HG03097 (cell line): ENCODE results near the gene PPIG.
"Not testable (repeated sequence)": the region's sequence is repeated elsewhere in the genome, so short reads cannot be mapped to it uniquely, and the experiment has no call there.

Experiments
- ATAC-seq: cut with Tn5 transposase; IDR thresholded peaks from one replicate; pipeline ENCODE4 v1.9.1; 2021; ENCODE audit not compliant: unreplicated experiment, low FRiP score

The PPIG gene

DNA sequence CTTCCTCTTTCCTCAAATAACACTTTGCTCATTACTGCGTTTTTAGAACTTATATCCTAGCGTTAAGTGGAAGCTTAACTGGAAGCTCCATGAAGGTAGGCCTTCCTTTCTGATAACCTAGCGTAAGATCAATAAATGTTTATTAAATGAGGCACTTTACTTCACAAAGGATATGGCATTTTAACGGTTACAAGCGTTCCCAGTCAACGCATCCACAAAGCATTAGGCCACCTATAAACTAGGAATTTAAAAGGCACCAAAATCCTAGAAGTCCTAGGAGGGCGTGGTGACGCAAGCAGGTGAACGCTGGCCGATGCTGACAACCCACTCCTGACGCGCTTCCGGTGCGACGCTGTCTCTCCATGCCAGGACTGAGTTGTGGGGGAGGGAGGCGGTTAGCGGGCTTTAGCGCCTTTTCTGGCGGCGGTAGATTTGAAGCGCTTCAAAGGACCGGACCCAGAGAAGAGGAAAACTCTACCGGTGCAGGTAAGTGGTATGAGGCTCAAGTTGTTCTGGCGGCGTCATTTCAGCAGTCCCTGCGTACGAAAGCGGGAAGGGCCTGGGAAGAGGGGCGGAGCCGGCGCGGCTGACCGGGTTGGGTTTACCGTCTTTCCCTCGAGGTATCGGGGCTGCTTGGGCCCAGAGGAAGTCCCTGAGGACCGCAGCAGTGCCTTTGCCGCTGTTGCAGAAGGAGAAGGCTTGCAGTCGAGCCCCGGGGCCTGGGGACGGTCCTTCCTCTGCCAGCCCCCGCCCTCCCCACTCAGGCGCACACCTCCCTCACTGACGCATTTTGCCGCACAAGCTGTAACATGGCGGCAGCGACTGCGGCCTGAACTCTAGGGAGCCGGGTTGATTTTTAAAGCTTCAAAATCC, at the start of gene PPIG:
TSS of gene PPIG (plus strand) at position 347 of the 873 bp plus-strand sequence. CDS start 19,691 bp downstream, outside the sequence.
- peak; percentile 90 for ATAC-seq

DNA sequence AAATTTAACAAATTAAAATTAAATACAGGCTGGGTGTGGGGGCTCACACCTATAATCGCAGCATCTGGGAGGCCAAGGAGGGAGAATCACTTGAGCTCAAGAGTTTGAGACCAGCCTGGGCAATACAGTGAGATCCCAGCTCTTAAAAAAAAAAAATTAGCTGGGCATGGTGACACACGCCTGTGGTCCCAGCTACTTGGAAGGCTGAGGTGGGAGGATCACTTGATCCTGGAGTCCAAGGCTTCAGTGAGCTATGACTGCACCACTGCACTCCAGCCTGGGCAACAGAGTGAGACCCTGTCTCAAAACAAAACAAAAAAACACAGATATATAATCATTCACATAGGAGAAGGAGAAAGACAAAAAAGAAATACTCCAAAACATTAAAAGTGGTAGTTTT, 44.7 kb upstream of the PPIG start:
- ATAC-seq: not testable (repeated sequence)

DNA sequence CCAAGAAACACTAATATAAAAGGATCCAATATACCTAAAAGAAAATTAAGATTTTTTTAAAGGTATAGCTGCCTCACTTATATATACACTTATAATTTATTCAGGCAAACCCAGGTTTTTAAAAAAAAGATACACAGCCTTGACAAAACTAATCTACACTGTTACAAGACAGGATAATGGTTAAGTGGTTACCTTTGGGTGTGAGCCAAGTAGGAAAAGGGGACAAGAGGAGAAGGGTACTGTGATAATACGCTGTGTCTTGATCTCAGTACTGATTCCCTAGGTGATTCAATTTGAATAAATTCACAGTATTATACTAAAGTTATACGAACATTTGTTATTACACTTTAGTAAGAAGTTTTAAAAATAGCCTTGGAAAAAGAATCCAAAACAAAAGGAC, 44.0 kb upstream of the PPIG start:
- no peak for ATAC-seq

- no peak for ATAC-seq
These were observed 41.7 kb upstream of the PPIG start for GRCh38 chr2:169542433-169542832.

GRCh38 chr2:169546756-169547155, 37.4 kb upstream of the PPIG start:
- ATAC-seq: no peak

DNA sequence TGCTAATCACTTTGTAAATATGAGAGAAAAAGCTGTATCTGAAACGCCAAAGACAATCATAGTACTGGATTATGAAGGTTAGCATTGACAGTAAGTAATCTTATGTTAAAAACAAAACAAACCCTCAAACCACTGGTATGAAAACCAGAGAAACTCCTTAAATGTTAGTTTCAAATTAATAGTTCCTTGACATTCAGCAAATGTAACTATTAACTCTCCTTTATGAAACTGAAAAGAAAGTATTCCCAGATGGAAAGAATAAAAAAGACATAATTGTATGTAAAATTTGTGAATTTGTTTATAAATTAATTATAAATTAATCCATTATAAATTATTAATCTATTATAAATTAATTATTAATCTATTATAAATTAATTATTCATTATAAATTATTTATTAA, 22.8 kb upstream of the PPIG start:
- ATAC-seq: no peak

DNA sequence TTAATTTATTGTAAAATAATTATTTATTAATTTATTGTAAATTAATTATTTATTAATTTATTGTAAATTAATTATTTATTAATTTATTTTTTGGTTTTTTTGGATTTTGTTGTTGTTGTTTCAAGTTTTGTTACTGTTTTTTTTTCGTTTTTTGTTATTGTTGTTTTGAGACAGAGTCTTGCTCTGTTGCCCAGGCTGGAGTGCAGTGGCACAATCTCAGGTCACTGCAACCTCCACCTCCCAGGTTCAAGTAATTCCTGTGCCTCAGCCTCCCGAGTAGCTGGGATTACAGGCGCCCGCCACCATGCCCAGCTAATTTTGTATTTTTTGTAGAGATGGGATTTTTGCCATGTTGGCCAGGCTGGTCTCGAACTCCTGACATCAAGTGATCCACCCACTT, 22.1 kb upstream of the PPIG start:
- not testable (repeated sequence) for ATAC-seq

GRCh38 chr2:169562519-169562918, 21.6 kb upstream of the PPIG start:
- ATAC-seq: no peak

GRCh38 chr2:169565686-169566085, 18.5 kb upstream of the PPIG start:
- no peak for ATAC-seq

DNA sequence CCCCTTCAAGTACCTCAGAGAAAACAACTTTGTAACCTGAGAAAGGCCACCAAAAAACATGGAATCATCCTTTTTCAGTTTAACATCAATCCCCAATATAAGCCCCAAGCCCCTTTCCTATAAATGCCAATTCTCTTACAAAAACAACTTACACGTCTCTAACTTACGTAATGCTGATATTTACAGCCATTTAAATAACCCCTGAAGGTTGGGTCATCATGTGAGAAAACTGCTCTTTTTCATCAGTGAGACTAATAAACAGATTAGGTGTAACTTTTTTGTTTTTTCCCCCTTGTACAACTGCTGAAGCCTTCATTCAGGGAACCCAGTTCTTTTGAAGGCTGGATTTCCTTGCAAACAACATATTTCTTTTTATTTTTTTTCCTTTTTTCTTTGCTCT, 14.2 kb upstream of the PPIG start:
- ATAC-seq: no peak

DNA sequence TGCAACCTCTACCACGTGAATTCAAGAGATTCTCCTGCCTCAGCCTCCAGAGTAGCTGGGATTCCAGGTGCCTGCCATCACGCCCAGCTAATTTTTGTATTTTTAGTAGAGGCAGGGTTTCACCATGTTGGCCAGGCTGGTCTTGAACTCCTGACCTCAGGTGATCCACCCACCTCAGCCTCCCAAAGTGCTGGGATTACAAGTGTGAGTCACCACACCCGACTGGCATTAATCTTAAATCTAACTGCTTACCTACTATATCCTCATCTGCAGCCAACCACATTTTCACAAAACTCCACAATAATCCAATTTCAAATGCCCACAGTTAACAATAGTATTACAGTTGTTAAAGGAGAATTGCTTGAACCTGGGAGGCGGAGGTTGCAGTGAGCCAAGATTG, 13.4 kb upstream of the PPIG start:
- ATAC-seq: not testable (repeated sequence)

GRCh38 chr2:169571571-169571970, 12.6 kb upstream of the PPIG start:
- no peak for ATAC-seq

DNA sequence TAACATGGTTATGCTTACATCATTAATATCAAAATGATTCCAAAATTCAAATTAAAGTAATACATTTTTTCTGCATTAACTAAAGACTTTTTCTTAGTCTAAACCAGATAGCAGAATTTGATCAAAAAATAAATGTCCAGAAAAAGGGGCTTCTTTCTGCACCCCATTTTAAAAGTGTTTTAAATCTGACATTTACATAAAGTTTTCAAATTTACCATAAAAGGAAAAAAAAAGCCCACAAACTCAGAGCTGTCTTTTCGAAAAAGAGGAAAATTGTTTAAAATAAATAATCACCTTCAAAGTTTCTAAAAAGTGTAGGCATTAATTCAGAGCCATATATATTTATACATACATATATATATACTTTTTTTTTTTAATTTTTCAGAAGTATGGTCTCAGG, 12.0 kb upstream of the PPIG start:
- ATAC-seq: no peak

GRCh38 chr2:169572821-169573159, 11.4 kb upstream of the PPIG start:
- ATAC-seq: no peak

GRCh38 chr2:169573160-169573973, 10.8 kb upstream of the PPIG start, which contains the start of gene FASTKD1:
FASTKD1 (minus strand) TSS chr2:169573865; CDS start chr2:169572029, 1,836 bp downstream.
- peak; percentile 95 for ATAC-seq

DNA sequence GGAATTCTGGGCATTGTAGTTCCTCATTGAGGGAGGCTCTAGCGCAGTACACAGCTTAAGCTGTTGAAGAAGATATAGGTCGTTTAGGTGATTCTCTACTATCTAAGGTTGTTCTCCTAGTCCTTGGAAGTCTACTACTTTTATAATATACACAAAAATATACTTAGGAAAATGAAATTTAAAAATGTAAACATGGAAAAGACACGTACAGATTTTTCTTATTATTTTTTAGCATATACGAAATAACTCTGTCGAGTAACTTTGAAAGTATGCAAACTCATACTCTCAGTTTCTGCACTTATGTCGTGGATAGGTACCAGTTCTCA, 10.2 kb upstream of the PPIG start:
- ATAC-seq: no peak

- ATAC-seq: not testable (repeated sequence)
These were observed 9.6 kb upstream of the PPIG start for GRCh38 chr2:169574539-169574938.

DNA sequence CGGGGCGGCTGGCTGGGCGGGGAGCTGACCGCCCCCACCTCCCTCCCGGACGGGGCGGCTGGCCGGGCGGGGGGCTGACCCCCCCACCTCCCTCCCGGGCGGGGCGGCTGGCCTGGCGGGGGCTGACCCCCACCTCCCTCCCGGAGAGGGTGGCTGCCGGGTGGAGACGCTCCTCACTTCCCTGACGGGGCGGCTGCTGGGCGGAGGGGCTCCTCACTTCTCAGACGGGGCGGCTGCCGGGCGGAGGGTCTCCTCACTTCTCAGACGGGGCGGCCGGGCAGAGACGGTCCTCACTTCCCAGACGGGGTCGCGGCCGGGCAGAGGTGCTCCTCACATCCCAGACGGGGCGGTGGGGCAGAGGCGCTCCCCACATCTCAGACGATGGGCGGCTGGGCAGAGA, 8.9 kb upstream of the PPIG start:
- not testable (repeated sequence) for ATAC-seq

GRCh38 chr2:169579044-169579443, 5.1 kb upstream of the PPIG start:
- no peak for ATAC-seq

DNA sequence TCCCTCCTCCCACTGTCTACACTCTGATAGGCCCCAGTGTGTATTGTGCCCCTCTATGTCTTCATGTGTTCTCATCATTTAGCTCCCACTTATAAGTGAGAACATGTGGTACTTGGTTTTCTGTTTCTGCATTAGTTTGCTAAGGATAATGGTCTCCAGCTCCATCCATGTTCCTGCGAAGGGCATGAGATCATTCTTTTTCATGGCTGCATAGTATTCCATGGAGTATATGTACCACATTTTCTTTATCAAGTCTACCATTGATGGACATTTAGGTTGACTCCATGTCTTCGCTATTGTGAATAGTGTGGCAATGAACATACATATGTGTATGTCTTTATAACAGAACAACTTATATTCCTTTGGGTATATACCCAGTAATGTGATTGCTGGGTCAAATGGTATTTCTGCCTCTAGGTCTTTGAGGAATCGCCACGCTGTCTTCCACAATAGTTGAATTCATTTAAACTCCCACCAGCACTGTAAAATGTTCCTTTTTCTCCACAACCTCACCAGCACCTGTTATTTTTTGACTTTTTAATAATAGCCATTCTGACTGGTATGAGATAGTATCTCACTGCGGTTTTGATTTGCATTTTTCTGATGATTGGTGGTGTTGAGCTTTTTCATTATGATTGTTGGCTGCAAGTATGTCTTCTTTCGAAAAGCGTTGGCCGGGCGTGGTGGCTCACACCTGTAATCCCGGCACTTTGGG, 1.4 kb upstream of the PPIG start:
- not testable (repeated sequence) for ATAC-seq

GRCh38 chr2:169583518-169583917, 633 bp upstream of the PPIG start:
- no peak for ATAC-seq
